ENCODE results near the gene PPM1M. TPM values are rescaled to one million over a fixed set of nuclear protein-coding genes. Genes with fewer than 3 reads are reported as not detected.

The PPM1M gene
- total RNA-seq, 1 donor from 2014 or later, result 16.9 TPM

DNA sequence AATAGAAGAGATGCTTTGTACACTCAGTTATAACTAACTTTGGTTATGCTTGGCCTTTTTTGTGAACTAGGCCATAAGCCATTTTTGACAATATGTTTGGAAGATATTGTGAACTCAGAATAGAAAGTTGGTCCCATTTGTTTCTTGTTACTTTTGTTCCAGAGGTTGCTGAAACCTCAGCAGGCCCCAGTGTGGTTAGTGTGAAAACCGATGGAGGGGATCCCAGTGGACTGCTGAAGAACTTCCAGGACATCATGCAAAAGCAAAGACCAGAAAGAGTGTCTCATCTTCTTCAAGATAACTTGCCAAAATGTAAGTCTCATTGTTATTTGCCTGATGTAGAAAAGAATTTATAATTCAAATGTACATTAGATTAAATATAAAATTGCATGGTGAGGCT lies 41.9 kb upstream of the PPM1M start:
- Mint-ChIP-seq H3K4me3 (ENCODE audit: unreplicated experiment) (no peak overlapping the region), H3K9me3 (ENCODE audit: unreplicated experiment) (no peaks in the 10 kb centered on the region), H3K27ac (ENCODE audit: unreplicated experiment) (no peak overlapping the region), H3K36me3 (ENCODE audit: unreplicated experiment) (peaks cover 58% of the 10 kb centered on the region), H3K27me3 (ENCODE audit: unreplicated experiment) (no peaks in the 10 kb centered on the region), H3K4me1 (ENCODE audit: unreplicated experiment) (peaks cover 12% of the 10 kb centered on the region)
- no peak for DNase-seq (ENCODE audit: extremely low spot score, unreplicated experiment)
- TF ChIP-seq, protein P1, sequence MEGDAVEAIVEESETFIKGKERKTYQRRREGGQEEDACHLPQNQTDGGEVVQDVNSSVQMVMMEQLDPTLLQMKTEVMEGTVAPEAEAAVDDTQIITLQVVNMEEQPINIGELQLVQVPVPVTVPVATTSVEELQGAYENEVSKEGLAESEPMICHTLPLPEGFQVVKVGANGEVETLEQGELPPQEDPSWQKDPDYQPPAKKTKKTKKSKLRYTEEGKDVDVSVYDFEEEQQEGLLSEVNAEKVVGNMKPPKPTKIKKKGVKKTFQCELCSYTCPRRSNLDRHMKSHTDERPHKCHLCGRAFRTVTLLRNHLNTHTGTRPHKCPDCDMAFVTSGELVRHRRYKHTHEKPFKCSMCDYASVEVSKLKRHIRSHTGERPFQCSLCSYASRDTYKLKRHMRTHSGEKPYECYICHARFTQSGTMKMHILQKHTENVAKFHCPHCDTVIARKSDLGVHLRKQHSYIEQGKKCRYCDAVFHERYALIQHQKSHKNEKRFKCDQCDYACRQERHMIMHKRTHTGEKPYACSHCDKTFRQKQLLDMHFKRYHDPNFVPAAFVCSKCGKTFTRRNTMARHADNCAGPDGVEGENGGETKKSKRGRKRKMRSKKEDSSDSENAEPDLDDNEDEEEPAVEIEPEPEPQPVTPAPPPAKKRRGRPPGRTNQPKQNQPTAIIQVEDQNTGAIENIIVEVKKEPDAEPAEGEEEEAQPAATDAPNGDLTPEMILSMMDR (IDR thresholded peaks at IDR 0.05), result no peak

DNA sequence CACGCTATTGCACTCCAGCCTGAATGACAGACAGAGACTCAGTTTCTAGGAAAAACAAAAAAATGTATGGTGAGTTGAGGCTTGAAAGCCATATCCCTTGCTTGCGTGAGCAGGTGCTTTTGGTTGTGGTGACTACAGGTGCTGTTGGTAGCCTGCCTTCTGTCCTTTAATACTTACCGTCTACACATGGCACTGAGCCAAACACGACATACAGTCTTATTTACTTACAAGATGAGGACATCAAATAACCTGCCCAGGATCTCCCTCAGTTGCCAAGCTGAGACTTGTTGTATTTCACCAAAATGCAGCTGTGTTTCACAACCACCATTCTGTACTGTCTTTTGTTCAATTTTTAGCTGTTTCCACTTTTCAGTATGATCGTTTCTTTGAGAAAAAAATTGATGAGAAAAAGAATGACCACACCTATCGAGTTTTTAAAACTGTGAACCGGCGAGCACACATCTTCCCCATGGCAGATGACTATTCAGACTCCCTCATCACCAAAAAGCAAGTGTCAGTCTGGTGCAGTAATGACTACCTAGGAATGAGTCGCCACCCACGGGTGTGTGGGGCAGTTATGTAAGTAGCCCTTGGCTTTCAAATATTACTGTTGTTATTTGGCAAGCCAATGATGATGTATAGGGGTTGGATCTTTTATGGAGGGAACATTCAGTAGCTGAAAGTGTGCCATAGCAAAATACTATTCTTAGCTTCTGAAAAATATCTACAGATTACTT lies 41.1 kb upstream of the PPM1M start:
- no peaks in the 10 kb centered on the region for H3K9me3 Mint-ChIP-seq (ENCODE audit: unreplicated experiment)
- no peak overlapping the region for H3K4me3 Mint-ChIP-seq (ENCODE audit: unreplicated experiment)
- H3K36me3 Mint-ChIP-seq (ENCODE audit: unreplicated experiment), result peaks cover 64% of the 10 kb centered on the region

DNA sequence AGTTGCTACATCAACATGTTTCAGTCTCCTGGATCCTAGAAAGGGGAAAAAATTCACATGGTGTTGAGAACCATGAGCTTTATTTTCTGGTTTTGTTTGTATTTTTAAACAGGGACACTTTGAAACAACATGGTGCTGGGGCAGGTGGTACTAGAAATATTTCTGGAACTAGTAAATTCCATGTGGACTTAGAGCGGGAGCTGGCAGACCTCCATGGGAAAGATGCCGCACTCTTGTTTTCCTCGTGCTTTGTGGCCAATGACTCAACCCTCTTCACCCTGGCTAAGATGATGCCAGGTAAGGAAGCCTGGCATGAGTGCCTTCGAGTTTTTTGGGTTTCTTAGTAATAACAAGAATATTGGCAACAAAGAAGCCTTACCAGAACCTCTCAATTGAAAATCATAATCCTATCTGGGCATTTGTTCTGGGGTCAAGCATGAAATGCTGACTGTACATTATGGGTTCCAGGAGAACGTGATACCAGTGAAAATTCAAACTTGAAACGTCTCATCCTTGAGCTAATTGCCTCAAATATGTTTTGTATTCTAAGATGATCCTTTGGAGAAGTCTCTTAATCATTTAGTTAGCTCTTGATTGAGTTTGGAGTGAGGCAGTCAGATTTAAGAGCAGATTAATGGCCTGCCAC lies 39.7 kb upstream of the PPM1M start:
- no peaks in the 10 kb centered on the region for H3K9me3 Mint-ChIP-seq (ENCODE audit: unreplicated experiment)
- no peak overlapping the region for H3K4me3 Mint-ChIP-seq (ENCODE audit: unreplicated experiment)
- TF ChIP-seq, protein P1 (IDR thresholded peaks at IDR 0.05), result no peak
- peaks cover 70% of the 10 kb centered on the region for H3K36me3 Mint-ChIP-seq (ENCODE audit: unreplicated experiment)
- no peaks in the 10 kb centered on the region for H3K4me1 Mint-ChIP-seq (ENCODE audit: unreplicated experiment)
- H3K27me3 Mint-ChIP-seq (ENCODE audit: unreplicated experiment), result no peaks in the 10 kb centered on the region
- H3K27ac Mint-ChIP-seq (ENCODE audit: unreplicated experiment), result no peak overlapping the region
- no peak for DNase-seq (ENCODE audit: extremely low spot score, unreplicated experiment)

More for the DNA sequence above, 41.1 kb upstream of the PPM1M start:
- H3K4me1 Mint-ChIP-seq (ENCODE audit: unreplicated experiment), result peaks cover 4% of the 10 kb centered on the region
- no peak overlapping the region for H3K27ac Mint-ChIP-seq (ENCODE audit: unreplicated experiment)
- no peak for DNase-seq (ENCODE audit: extremely low spot score, unreplicated experiment)
- TF ChIP-seq, protein P1 (IDR thresholded peaks at IDR 0.05), result no peak
- H3K27me3 Mint-ChIP-seq (ENCODE audit: unreplicated experiment), result no peaks in the 10 kb centered on the region

DNA sequence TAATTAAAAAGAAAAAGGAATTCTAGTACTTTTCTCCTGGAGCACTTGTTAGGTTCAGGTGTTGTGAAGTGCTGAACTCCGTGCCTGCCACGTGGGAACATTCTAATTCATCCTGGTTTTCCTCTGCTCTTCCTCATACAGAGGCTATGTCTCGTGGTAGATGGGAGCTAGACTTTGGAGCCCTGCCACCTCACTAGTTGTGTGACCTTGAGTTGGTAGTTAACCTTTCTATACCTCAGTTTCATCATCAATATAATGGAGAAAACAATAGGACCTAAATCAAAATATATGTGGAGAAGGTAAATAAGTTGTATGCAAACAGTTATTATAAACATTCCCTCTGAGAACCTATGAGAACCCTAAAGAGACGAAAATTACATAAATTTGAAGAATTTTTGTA lies 37.0 kb upstream of the PPM1M start:
- no peak for DNase-seq (ENCODE audit: extremely low spot score, unreplicated experiment)
- Mint-ChIP-seq H3K36me3 (ENCODE audit: unreplicated experiment) (peaks cover 79% of the 10 kb centered on the region), H3K4me3 (ENCODE audit: unreplicated experiment) (no peak overlapping the region), H3K4me1 (ENCODE audit: unreplicated experiment) (no peaks in the 10 kb centered on the region), H3K9me3 (ENCODE audit: unreplicated experiment) (no peaks in the 10 kb centered on the region), H3K27ac (ENCODE audit: unreplicated experiment) (no peak overlapping the region), H3K27me3 (ENCODE audit: unreplicated experiment) (no peaks in the 10 kb centered on the region)
- TF ChIP-seq, protein P1 (IDR thresholded peaks at IDR 0.05), result no peak

DNA sequence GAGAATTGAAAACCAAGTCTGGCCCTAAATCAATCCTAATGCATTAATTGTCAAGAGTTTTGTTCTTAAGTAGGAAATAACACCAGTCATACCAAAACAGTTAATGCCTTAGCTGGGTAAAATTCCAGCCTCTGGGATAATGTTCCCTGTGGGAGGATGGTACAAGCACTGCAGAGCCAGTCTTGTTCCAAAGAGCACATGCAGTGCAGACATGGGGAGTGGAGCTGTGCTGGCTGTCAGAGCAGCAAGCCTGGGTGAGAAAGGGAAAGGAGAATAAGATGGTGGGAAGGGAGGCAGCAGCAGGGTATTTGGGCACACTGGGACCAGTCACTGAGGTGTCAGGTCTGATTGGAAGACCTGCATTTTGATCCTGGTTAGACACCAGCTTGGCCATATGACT lies 35.5 kb upstream of the PPM1M start:
- Mint-ChIP-seq H3K4me1 (ENCODE audit: unreplicated experiment) (no peaks in the 10 kb centered on the region), H3K36me3 (ENCODE audit: unreplicated experiment) (peaks cover 81% of the 10 kb centered on the region), H3K27ac (ENCODE audit: unreplicated experiment) (no peak overlapping the region), H3K4me3 (ENCODE audit: unreplicated experiment) (no peak overlapping the region), H3K27me3 (ENCODE audit: unreplicated experiment) (no peaks in the 10 kb centered on the region), H3K9me3 (ENCODE audit: unreplicated experiment) (no peaks in the 10 kb centered on the region)
- no peak for DNase-seq (ENCODE audit: extremely low spot score, unreplicated experiment)
- TF ChIP-seq, protein P1 (IDR thresholded peaks at IDR 0.05), result no peak
